OCI-LY3 (cell line): ENCODE data around the gene RGMB.

Experiments used
- CTCF ChIP-seq: fragments of 200-600, 300-600 bp; sonication (generic); IDR thresholded peaks from 2 replicates; pipeline ENCODE4 v1.5.1; 2014; ENCODE audit warnings: antibody characterized with exemption, low read length, low read depth
- EZH2phosphoT487 ChIP-seq: fragments of 200-600 bp; shearing (Covaris generic); IDR thresholded peaks from 2 replicates; pipeline ENCODE4 v1.6.1; 2018; ENCODE audit warnings: antibody characterized with exemption, mixed run types, low read depth

- no peak for TF ChIP-seq CTCF
- TF ChIP-seq EZH2phosphoT487: no peak
These were observed 4.1 kb upstream of the RGMB start for GRCh38 chr5:98769210-98769958.
